GM15510 (cell line): ENCODE results near the gene TTC39A.

Experiments
- POLR2A ChIP-seq: IDR thresholded peaks from 3 replicates; pipeline ENCODE4 v1.6.1; 2011; ENCODE audit warnings: borderline replicate concordance; ENCODE audit not compliant: insufficient read length; ENCODE audit errors: extremely low read depth

TTC39A gene

GRCh38 chr1:51330331-51331201, at the start of gene TTC39A:
TSS of gene TTC39A (minus strand) at chr1:51330562. CDS start at chr1:51330477, 85 bp downstream.
- no peak for TF ChIP-seq POLR2A

DNA sequence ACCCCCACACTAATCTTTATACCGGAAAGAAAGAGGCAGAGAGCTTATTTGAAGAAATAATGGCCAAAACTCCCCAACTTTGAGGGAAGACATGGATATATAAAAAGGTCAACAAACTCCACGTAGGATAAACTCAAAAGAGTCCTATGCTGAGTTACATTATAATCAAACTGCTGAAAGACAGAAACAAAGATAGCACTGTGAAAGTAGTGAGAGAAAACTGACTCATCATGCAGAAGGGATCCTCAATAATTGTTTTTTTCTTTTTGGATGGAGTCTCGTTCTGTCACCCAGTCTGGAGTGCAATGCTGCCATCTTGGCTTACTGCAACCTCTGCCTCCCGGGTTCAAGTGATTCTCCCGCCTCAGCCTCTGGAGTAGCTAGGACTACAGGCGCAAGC, 48.5 kb upstream of the TTC39A start:
- no peak for TF ChIP-seq POLR2A

- TF ChIP-seq POLR2A = no peak
Measured at GRCh38 chr1:51373898-51374297, 43.5 kb upstream of the TTC39A start.

GRCh38 chr1:51372561-51372960, 42.2 kb upstream of the TTC39A start:
- TF ChIP-seq POLR2A = no peak

DNA sequence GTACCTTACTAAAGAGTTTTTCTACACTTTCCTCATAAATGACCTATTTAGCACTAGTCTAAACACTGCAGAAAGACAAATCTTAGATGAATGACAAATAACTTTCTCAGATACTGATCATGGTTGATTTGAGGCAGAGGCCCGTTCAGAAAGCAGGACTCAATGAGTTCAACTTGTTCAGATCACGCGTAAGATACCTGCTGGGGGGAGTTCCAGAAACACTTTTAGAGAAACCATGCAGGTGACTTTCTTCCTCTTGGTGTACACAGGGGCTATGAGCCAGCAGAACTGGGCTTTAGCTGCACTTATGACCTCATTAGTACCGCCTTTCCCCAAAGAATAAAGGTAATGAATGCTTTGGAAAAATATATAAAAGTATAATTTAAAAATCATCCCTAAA, 38.8 kb upstream of the TTC39A start:
- no peak for TF ChIP-seq POLR2A

DNA sequence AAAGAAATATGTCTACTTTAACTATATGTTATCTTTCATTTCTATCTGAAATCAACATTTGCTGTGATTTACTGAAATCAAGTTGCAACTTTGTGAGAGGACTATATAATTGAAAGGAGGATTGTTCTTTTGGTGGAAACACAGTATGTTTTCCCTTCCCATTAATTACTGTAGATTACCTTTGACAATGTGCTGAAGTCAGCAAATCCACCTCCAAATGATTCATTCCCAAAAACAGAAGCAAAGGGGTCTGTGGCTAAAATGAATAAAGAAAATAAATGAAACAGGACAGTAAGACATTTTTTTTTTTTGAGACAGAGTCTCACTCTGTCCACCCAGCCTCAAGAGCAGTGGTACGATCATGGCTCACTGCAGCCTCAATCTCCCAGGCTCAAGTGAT, 35.4 kb upstream of the TTC39A start:
- no peak for TF ChIP-seq POLR2A

GRCh38 chr1:51359879-51360278, 29.5 kb upstream of the TTC39A start:
- TF ChIP-seq POLR2A = no peak

DNA sequence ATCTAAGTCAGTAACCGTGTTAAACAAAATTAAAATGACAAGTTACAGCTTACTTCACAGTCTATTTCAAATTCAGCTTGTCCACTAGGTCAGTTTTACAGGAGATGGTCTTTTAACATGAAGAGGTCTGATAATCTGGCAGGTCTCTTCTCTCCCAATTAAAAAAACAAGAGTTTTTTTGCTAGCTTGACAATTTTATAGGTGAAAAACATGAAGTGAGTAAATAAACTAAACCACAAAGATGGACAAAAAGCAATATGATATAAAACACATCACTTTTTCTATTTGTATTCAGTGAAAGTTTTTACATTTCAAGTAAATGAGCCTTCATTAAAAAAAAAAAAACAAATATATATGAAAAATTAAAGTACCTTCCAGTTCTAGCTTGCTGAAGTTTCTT, 25.0 kb upstream of the TTC39A start:
- no peak for TF ChIP-seq POLR2A

GRCh38 chr1:51354416-51354815, 24.1 kb upstream of the TTC39A start:
- TF ChIP-seq POLR2A = no peak

DNA sequence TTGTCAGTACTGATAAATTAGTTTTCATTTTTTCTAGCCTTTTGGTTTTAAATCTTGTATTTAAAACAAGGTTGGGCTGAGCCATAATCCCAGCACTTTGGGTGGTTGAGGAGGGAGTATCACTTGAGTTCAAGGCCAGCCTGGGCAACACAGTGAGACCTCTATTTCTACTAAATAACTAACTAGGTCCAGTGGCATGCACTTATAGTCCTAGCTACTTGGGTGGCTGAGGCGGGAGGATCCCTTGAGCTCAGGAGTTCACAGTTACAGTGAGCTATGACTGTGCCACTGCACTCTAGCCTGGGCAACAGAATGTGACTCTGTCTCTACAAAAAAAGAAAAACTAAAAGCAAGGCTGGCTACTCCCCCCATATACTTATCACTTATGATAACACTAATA, 21.5 kb upstream of the TTC39A start:
- TF ChIP-seq POLR2A = no peak

- TF ChIP-seq POLR2A = no peak
Measured at GRCh38 chr1:51349862-51350261, 19.5 kb upstream of the TTC39A start.

GRCh38 chr1:51348147-51348527, 17.8 kb upstream of the TTC39A start:
- TF ChIP-seq POLR2A = no peak

GRCh38 chr1:51347398-51348146, 17.2 kb upstream of the TTC39A start:
- no peak for TF ChIP-seq POLR2A

DNA sequence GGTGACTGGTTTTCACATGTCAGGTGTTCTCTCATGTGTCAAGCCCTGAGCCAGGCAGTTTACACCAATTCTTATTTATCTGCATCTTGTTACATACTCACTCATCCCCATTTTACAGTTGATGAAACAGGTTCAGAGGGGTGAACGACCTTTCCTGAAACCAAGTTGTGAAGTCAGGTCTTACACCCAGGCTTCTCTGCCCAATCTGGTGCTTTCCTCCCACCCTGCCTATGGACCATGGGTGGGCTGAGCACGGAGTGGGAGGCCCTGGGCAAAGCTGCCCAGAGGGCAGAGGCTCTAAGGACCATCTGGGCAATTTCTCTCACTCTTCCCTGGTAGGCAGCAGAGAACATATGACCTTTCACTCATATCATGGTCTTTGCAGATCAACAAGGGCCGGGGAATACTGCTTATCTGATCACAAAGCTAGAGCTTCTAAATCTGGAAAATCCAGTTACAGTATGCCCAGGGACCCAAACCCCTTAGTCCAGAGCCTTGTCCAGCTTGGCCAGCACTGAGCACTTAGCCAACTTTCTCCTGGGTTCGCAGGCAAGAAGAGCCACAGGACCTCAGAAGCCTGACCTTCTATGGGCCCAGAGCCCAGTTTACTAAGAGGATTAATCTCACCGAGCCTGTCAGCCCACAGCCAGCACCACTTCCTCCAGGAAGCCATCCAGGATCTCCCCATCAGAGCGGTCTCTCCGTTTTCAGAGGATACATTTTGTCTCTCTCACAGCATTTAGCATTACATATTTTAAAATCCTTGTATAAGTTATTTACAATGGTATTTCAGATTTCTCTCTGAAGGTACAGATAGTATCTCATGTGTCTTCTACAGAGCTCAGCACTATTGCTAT, 16.0 kb upstream of the TTC39A start:
- no peak for TF ChIP-seq POLR2A

DNA sequence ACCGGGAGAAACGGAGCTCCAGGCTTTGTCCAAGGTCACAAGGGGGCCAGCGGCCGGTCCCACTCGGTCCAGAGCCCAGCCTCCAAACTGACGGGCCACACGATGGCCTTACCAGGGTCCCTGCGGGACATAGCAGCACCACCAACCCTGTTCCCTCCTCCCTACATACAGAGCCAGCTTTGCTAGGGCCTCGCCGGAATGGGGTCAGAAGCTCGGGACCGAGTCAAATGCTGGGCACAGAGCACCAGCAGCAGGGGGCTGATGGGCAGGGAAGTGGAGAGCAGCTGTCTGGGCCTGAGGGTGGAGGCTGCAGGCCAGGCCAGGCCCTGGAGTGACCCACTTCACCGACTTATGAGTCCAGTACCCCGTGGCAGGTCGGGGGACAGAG, 14.9 kb upstream of the TTC39A start:
- no peak for TF ChIP-seq POLR2A
